ENCODE data around the gene TMEM248. TPM values are rescaled to one million over a fixed set of nuclear protein-coding genes. Genes with fewer than 3 reads are reported as not detected.

Gene TMEM248
- total and polyA plus RNA-seq, 10 of the 15 experiments (the other 5 are each of a cell fraction or from before 2014, with no cell fraction given) = 6.3 to 93.5 (median 64.9) TPM

GRCh38 chr7:66919704-66920103 lies 1.3 kb upstream of the TMEM248 start:
- 73% methylated on average over 4 of the region's 4 CpGs for WGBS (ENCODE audit: insufficient coverage, insufficient replicate concordance, low lambda C conversion rate, missing lambda C conversion rate)
- POLR2A ChIA-PET = no interaction called here
- SMC1A ChIA-PET (ENCODE audit: uncharacterized antibody, unreplicated experiment) = interaction anchor here (0.9 to 1.2 kb wide), 2 partner anchors 10 to 23 kb away, joined by 4 read pairs; no protein-coding TSS in a partner anchor
- Histone ChIP-seq H3K27ac (ENCODE audit: control insufficient read depth, insufficient read depth) (no peak overlapping the region), H3K4me2 (ENCODE audit: control insufficient read depth, insufficient read depth) (peak overlapping the region; percentile 96; the same call in 1 of the 2 replicates), H2AFZ (ENCODE audit: control insufficient read depth, low read depth, low read length) (no peak overlapping the region), H3K27me3 (replicated peaks in 1 of 2; ENCODE audit: control insufficient read depth in 2 of 2, insufficient read depth in 2 of 2, low read length in 1 of 2) (no peaks in the 10 kb centered on the region), H3K4me1 (ENCODE audit: control insufficient read depth, insufficient read depth, low read length) (peaks cover 13% of the 10 kb centered on the region), H4K20me1 (ENCODE audit: control insufficient read depth, insufficient read depth) (no peaks in the 10 kb centered on the region), H3K4me3 (peak overlapping the region; percentile 84; the same call in 1 of the 2 replicates), H3K36me3 (ENCODE audit: control insufficient read depth in 2 of 2, insufficient read depth in 2 of 2, low read length in 1 of 2) (peaks cover 0 to 3% of the 10 kb centered on the region in 2 experiments; a peak in 1 of 4 replicates), H3K9me3 (replicated peaks; ENCODE audit: control insufficient read depth, insufficient read depth, low read length) (no peaks in the 10 kb centered on the region), H3K79me2 (ENCODE audit: control insufficient read depth, insufficient read depth, low read length) (peaks cover 37% of the 10 kb centered on the region), H3K9ac (ENCODE audit: control insufficient read depth, insufficient read depth, low read length) (no peak overlapping the region)
- RAD21 ChIA-PET (ENCODE audit: unreplicated experiment) = interaction anchor here (0.7 kb wide), 1 partner anchor 75 kb away, joined by 3 read pairs; no protein-coding TSS in a partner anchor
- BruUV-seq (replicated peaks) = no TSS peak
- CTCF ChIA-PET = no interaction called here
- in situ Hi-C loops (cut with MboI) = no loop called here
- FAIRE-seq (no peak), ATAC-seq (no peak), DNase-seq (ENCODE audit: low read depth, low spot score) (no peak)
- intact Hi-C loops (cut with micrococcal nuclease; ENCODE audit: unreplicated experiment) = loop anchor here (2.0 to 10.0 kb wide), 4 partner anchors 43 to 175 kb away; partner anchors contain the start of genes RABGEF1, SBDS and TYW1
- no peak for TF ChIP-seq EP300 (IDR thresholded peaks at IDR 0.05; ENCODE audit: borderline replicate concordance in 1 of 2, control insufficient read depth in 1 of 2, low read depth in 2 of 2, low read length in 2 of 2)
- no peak for TF ChIP-seq ZBTB11 (CRISPR knock-in tag; IDR thresholded peaks at IDR 0.05)
- no peak for TF ChIP-seq ATF7 (IDR thresholded peaks at IDR 0.05; ENCODE audit: low read depth)
- TF ChIP-seq CREB1 (IDR thresholded peaks at IDR 0.05; ENCODE audit: low read depth) = no peak
- no peak for TF ChIP-seq PRDM15 (CRISPR knock-in tag; IDR thresholded peaks at IDR 0.05)
- TF ChIP-seq EGR1 (IDR thresholded peaks at IDR 0.05; ENCODE audit: borderline replicate concordance in 1 of 2, low read depth in 2 of 2, low read length in 2 of 2) = no peak
- TF ChIP-seq USF1 (IDR thresholded peaks at IDR 0.05; ENCODE audit: borderline replicate concordance, extremely low read length, insufficient read depth, low read depth, low read length) = no peak
- TF ChIP-seq RFX5 (IDR thresholded peaks at IDR 0.05; ENCODE audit: low read depth, low read length) = no peak

Data from GM12878 (cell line).